H9 (cell line): ENCODE data around the gene MTA3. TPM values are rescaled to one million over a fixed set of nuclear protein-coding genes. Genes with fewer than 3 reads are reported as not detected.

Experiments
- DNase-seq: peaks from one replicate; pipeline ENCODE4 v3.0.0-alpha.2; 2017
- H2AFZ ChIP-seq: one replicate; pipeline ENCODE4 v1.6.1; 2013; ENCODE audit warnings: mild to moderate bottlenecking, low read length, control low read depth, moderate library complexity
- H2AK5ac ChIP-seq: 2 replicates; pipeline ENCODE4 v1.6.1; 2013; ENCODE audit warnings: low read length, control low read depth, mixed read lengths; ENCODE audit not compliant: insufficient read length
- H2BK120ac ChIP-seq: one replicate; pipeline ENCODE4 v1.6.1; 2013; ENCODE audit warnings: low read depth, mild to moderate bottlenecking, low read length, control low read depth, inconsistent platforms; ENCODE audit not compliant: poor library complexity, severe bottlenecking
- H2BK12ac ChIP-seq: 2 replicates; pipeline ENCODE4 v1.6.1; 2013; ENCODE audit warnings: low read length, control low read depth, mixed read lengths, low read depth; ENCODE audit not compliant: insufficient read length
- H2BK15ac ChIP-seq: 2 replicates; pipeline ENCODE4 v1.6.1; 2013; ENCODE audit warnings: low read depth, low read length, control low read depth
- H2BK20ac ChIP-seq: one replicate; pipeline ENCODE4 v1.6.1; 2013; ENCODE audit warnings: low read depth, mild to moderate bottlenecking, low read length, control low read depth, inconsistent platforms; ENCODE audit not compliant: poor library complexity, severe bottlenecking
- H2BK5ac ChIP-seq: 2 replicates; pipeline ENCODE4 v1.6.1; 2013; ENCODE audit warnings: low read length, control low read depth, mixed read lengths; ENCODE audit not compliant: insufficient read length
- H3K14ac ChIP-seq: 2 replicates; pipeline ENCODE4 v1.6.1; 2013; ENCODE audit warnings: low read length, control low read depth; ENCODE audit not compliant: insufficient read depth
- H3K18ac ChIP-seq: 2 replicates; pipeline ENCODE4 v1.6.1; 2013; ENCODE audit warnings: low read depth, mild to moderate bottlenecking, mixed read lengths, low read length, control low read depth; ENCODE audit not compliant: insufficient read length
- H3K23ac ChIP-seq: 2 replicates; pipeline ENCODE4 v1.6.1; 2013; ENCODE audit warnings: low read length, control low read depth, mixed read lengths, low read depth; ENCODE audit not compliant: insufficient read length
- H3K23me2 ChIP-seq: 2 replicates; pipeline ENCODE4 v1.6.1; 2013; ENCODE audit warnings: low read depth, mild to moderate bottlenecking, mixed read lengths, low read length, control low read depth; ENCODE audit not compliant: insufficient read length, poor library complexity, severe bottlenecking
- H3K27ac ChIP-seq: 2 replicates; pipeline ENCODE4 v1.5.1; 2013; ENCODE audit warnings: low read length, control low read depth, mixed read lengths, low read depth; ENCODE audit not compliant: insufficient read length
- H3K27me3 ChIP-seq: 2 replicates; pipeline ENCODE4 v1.6.1; 2013; ENCODE audit warnings: low read length, control low read depth, inconsistent platforms; ENCODE audit not compliant: insufficient read depth
- H3K4ac ChIP-seq: 2 replicates; pipeline ENCODE4 v1.6.1; 2013; ENCODE audit warnings: low read depth, mild to moderate bottlenecking, control low read depth, inconsistent platforms, low read length, moderate library complexity
- H3K4me1 ChIP-seq: 2 replicates; pipeline ENCODE4 v1.6.1; 2013; ENCODE audit warnings: low read length, control low read depth, inconsistent platforms; ENCODE audit not compliant: insufficient read depth
- H3K4me2 ChIP-seq: 2 replicates; pipeline ENCODE4 v1.6.1; 2013; ENCODE audit warnings: low read length, control low read depth, mixed read lengths; ENCODE audit not compliant: insufficient read length, insufficient read depth
- H3K56ac ChIP-seq: 2 replicates; pipeline ENCODE4 v1.6.1; 2013; ENCODE audit warnings: low read depth, mild to moderate bottlenecking, mixed read lengths, low read length, control low read depth; ENCODE audit not compliant: insufficient read length
- H3K79me1 ChIP-seq: 2 replicates; pipeline ENCODE4 v1.6.1; 2013; ENCODE audit warnings: low read depth, mild to moderate bottlenecking, moderate library complexity, low read length, control low read depth, inconsistent platforms; ENCODE audit not compliant: insufficient read depth, poor library complexity, severe bottlenecking
- H3K79me2 ChIP-seq: 2 replicates; pipeline ENCODE4 v1.6.1; 2013; ENCODE audit warnings: low read length, control low read depth, inconsistent platforms; ENCODE audit not compliant: insufficient read depth
- H3K9ac ChIP-seq: 2 replicates; pipeline ENCODE4 v1.6.1; 2013; ENCODE audit warnings: low read length, control low read depth, mixed read lengths; ENCODE audit not compliant: insufficient read length; ENCODE audit errors: extremely low read depth
- H3K9me3 ChIP-seq: one replicate; pipeline ENCODE4 v1.6.1; 2013; ENCODE audit warnings: low read depth, low read length, inconsistent platforms; ENCODE audit not compliant: control insufficient read depth
- H3T11ph ChIP-seq: one replicate; pipeline ENCODE4 v1.6.1; 2013; ENCODE audit warnings: mild to moderate bottlenecking, low read length, control low read depth, inconsistent platforms
- H4K20me1 ChIP-seq: one replicate; pipeline ENCODE4 v1.6.1; 2013; ENCODE audit not compliant: control insufficient read depth, insufficient read length, insufficient read depth
- H4K5ac ChIP-seq: 2 replicates; pipeline ENCODE4 v1.6.1; 2013; ENCODE audit warnings: low read depth, mild to moderate bottlenecking, mixed read lengths, low read length, control low read depth; ENCODE audit not compliant: insufficient read length
- H4K8ac ChIP-seq: replicated peaks from 2 replicates; pipeline ENCODE4 v1.6.1; 2013; ENCODE audit warnings: low read length, control low read depth, mixed read lengths, low read depth; ENCODE audit not compliant: insufficient read length
- H4K91ac ChIP-seq: 2 replicates; pipeline ENCODE4 v1.6.1; 2013; ENCODE audit warnings: low read depth, mild to moderate bottlenecking, moderate library complexity, mixed read lengths, low read length, control low read depth; ENCODE audit not compliant: insufficient read length
- H3K27ac Mint-ChIP-seq, 3 experiments: 2 replicates in 2 of 3; 3 replicates in 1 of 3; pipeline ENCODE4 v1.8.0; 2020 to 2021; ENCODE audit warnings: mixed read lengths in 3 of 3, mild to moderate bottlenecking in 1 of 3, moderate library complexity in 1 of 3
- H3K27me3 Mint-ChIP-seq: 2 replicates; pipeline ENCODE4 v1.8.0; 2021; ENCODE audit warnings: low read depth, mild to moderate bottlenecking, moderate library complexity, mixed read lengths
- H3K36me3 Mint-ChIP-seq, 3 experiments: 2 replicates in 2 of 3; 3 replicates in 1 of 3; pipeline ENCODE4 v1.8.0; 2020 to 2021; ENCODE audit warnings: low read depth in 3 of 3, mixed read lengths in 3 of 3; ENCODE audit not compliant: insufficient read depth in 1 of 3
- H3K4me1 Mint-ChIP-seq, 2 experiments: 2 replicates each; pipeline ENCODE4 v1.8.0; 2020; ENCODE audit warnings: mixed read lengths in 2 of 2
- H3K4me3 Mint-ChIP-seq, 2 experiments: 2 replicates in 1 of 2; 3 replicates in 1 of 2; pipeline ENCODE4 v1.8.0; 2020 to 2021; ENCODE audit warnings: mild to moderate bottlenecking in 2 of 2, mixed read lengths in 2 of 2, moderate library complexity in 1 of 2
- H3K9me3 Mint-ChIP-seq, 2 experiments: 2 replicates in 1 of 2; 3 replicates in 1 of 2; pipeline ENCODE4 v1.8.0; 2020; ENCODE audit warnings: mild to moderate bottlenecking in 2 of 2, mixed read lengths in 2 of 2, moderate library complexity in 1 of 2
- WGBS: extraction: QIAGEN DNeasy Blood & Tissue Kit; methylation state at CpG from one replicate; pipeline ENCODE4 v1.1.7; 2013; ENCODE audit warnings: missing lambda C conversion rate, low lambda C conversion rate, mixed read lengths; ENCODE audit not compliant: insufficient read length; ENCODE audit errors: extremely low coverage; 5-methylcytosine and 5-hydroxymethylcytosine counted together
- total RNA-seq: library from RNA; stranded (reverse); gene quantifications from 2 replicates; pipeline ENCODE4 v1.2.1, GENCODE V29; 2021
- TF ChIP-seq, protein P1 (sequence below): fragments of 200-600 bp; sonication (generic); conservative IDR thresholded peaks from 3 replicates; pipeline ENCODE4 v1.8.0; 2021; ENCODE audit warnings: antibody characterized with exemption, mild to moderate bottlenecking

The MTA3 gene
- total RNA-seq, 1 experiment from 2014 or later: 253 TPM

DNA sequence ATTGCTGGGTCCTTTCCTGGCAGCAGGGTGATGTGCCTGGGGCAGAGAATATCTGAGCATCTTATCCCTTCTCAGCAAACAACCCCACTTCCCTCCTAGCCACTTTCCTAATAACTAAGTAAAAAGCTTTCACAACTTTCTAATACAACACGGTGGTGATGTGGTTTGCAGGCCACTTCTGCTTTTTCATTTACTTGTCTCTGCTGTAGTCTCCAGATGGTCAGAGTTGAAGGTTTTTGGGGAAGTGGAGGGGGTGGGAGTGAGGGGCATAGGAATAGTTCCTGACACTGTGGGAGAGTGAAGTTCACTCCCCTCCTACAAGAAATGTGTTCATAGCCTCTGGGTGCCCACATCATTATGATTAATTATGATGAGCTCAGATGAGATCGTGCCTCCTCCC, 183.9 kb downstream of the MTA3 start:
- peaks cover 5 to 12% of the 10 kb centered on the region in 2 experiments; a peak in 3 of 4 replicates for H3K4me1 Mint-ChIP-seq
- no CpG with 5 or more reads among the region's 2 CpGs for WGBS
- no peaks in the 10 kb centered on the region for H3K79me1 ChIP-seq

More for the DNA sequence above, 183.9 kb downstream of the MTA3 start:
- H3K23ac ChIP-seq: no peak overlapping the region
- H3K56ac ChIP-seq: no peak overlapping the region
- no peak overlapping the region for H3K4ac ChIP-seq
- no peak overlapping the region for H2BK120ac ChIP-seq
- H2BK12ac ChIP-seq: no peak overlapping the region
- no peaks in the 10 kb centered on the region for H3K9me3 ChIP-seq
- H3K27ac ChIP-seq: no peak overlapping the region
- Mint-ChIP-seq H3K36me3 (peaks cover 0 to 8% (median 7%) of the 10 kb centered on the region in 3 experiments; a peak in 3 of 7 replicates), H3K27ac (peak overlapping the region in 2 of 3 experiments; percentile 39 to 42; a peak in 1 of 7 replicates), H3K27me3 (no peaks in the 10 kb centered on the region), H3K9me3 (no peaks in the 10 kb centered on the region), H3K4me3 (no peak overlapping the region)
- H2BK5ac ChIP-seq: no peak overlapping the region
- no peaks in the 10 kb centered on the region for H3K4me1 ChIP-seq
- no peaks in the 10 kb centered on the region for H3K79me2 ChIP-seq
- no peak overlapping the region for H3T11ph ChIP-seq
- H2BK20ac ChIP-seq: no peak overlapping the region
- no peak overlapping the region for H3K18ac ChIP-seq
- H2AK5ac ChIP-seq: no peak overlapping the region
- no peak overlapping the region for H3K4me2 ChIP-seq
- DNase-seq: no peak
- H3K27me3 ChIP-seq: no peaks in the 10 kb centered on the region
- H2BK15ac ChIP-seq: no peak overlapping the region
- no peaks in the 10 kb centered on the region for H3K23me2 ChIP-seq
- H3K14ac ChIP-seq: no peak overlapping the region
- H4K5ac ChIP-seq: no peak overlapping the region
- no peak overlapping the region for H2AFZ ChIP-seq
- no peaks in the 10 kb centered on the region for H4K20me1 ChIP-seq
- H4K8ac ChIP-seq: no peak overlapping the region
- H3K9ac ChIP-seq: no peak overlapping the region
- TF ChIP-seq, protein P1, sequence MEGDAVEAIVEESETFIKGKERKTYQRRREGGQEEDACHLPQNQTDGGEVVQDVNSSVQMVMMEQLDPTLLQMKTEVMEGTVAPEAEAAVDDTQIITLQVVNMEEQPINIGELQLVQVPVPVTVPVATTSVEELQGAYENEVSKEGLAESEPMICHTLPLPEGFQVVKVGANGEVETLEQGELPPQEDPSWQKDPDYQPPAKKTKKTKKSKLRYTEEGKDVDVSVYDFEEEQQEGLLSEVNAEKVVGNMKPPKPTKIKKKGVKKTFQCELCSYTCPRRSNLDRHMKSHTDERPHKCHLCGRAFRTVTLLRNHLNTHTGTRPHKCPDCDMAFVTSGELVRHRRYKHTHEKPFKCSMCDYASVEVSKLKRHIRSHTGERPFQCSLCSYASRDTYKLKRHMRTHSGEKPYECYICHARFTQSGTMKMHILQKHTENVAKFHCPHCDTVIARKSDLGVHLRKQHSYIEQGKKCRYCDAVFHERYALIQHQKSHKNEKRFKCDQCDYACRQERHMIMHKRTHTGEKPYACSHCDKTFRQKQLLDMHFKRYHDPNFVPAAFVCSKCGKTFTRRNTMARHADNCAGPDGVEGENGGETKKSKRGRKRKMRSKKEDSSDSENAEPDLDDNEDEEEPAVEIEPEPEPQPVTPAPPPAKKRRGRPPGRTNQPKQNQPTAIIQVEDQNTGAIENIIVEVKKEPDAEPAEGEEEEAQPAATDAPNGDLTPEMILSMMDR: no peak
- no peak overlapping the region for H4K91ac ChIP-seq
